B cell (primary cell): ENCODE data around the gene NFIB. TPM values are rescaled to one million over a fixed set of nuclear protein-coding genes. Genes with fewer than 3 reads are reported as not detected.

Experiments
- ATAC-seq: fragments of 200-7000 bp; cut with Tn5 transposase; one replicate; pipeline ENCODE4 v1.10.0; 2021; ENCODE audit warnings: low read depth, mild to moderate bottlenecking, moderate number of reproducible peaks, moderate library complexity
- CTCF ChIA-PET: fragments of 350-600 bp; sonication (Branson Sonifier 250); formaldehyde crosslinking; loops from one replicate; lab custom pipeline; 2021; ENCODE audit warnings: antibody characterized with exemption, inconsistent platforms; lab: Charles Lee
- POLR2A ChIA-PET: fragments of 350-600 bp; sonication (Branson Sonifier 250); formaldehyde crosslinking; loops from one replicate; lab custom pipeline; 2021; ENCODE audit warnings: antibody characterized with exemption; lab: Charles Lee
- DNase-seq: peaks from one replicate; pipeline ENCODE4 v3.0.0; 2013
- H2AFZ ChIP-seq: 2 replicates; pipeline ENCODE4 v1.6.1; 2012; ENCODE audit warnings: mild to moderate bottlenecking, low read depth, low read length; ENCODE audit not compliant: insufficient read depth, poor library complexity, severe bottlenecking
- H3K27ac ChIP-seq, 2 donors: 1 replicate in 1 of 2; 2 replicates in 1 of 2; pipeline ENCODE4 v1.5.1; 2012 to 2013; ENCODE audit warnings: low read length in 2 of 2, mild to moderate bottlenecking in 2 of 2, moderate library complexity in 1 of 2
- H3K27me3 ChIP-seq, 4 experiments: fragments of 200-600 bp in 1 of 4; sonication (generic) in 1 of 4; replicated peaks in 1 of 4; 1 replicate in 2 of 4; 2 replicates in 2 of 4; pipeline versions ENCODE4 v1.6.1 to v1.7.0; 2013 to 2016; ENCODE audit warnings: low read length in 3 of 4, mild to moderate bottlenecking in 2 of 4, mixed read lengths in 1 of 4, moderate library complexity in 1 of 4; ENCODE audit not compliant: insufficient read depth in 4 of 4, control insufficient read depth in 3 of 4; ENCODE audit errors: control extremely low read depth in 1 of 4
- H3K36me3 ChIP-seq, 2 experiments: replicated peaks in 1 of 2; 1 replicate in 1 of 2; 2 replicates in 1 of 2; pipeline versions ENCODE4 v1.6.1 to v1.7.1; 2013; ENCODE audit warnings: low read length in 1 of 2; ENCODE audit not compliant: insufficient read depth in 2 of 2, control insufficient read depth in 1 of 2; ENCODE audit errors: control extremely low read depth in 1 of 2, extremely low read depth in 1 of 2
- H3K4me1 ChIP-seq, 2 donors: fragments of 200-600 bp in 1 of 2; sonication (generic) in 1 of 2; 1 replicate in 1 of 2; 2 replicates in 1 of 2; pipeline versions ENCODE4 v1.5.1 to v1.6.1; 2013 to 2017; ENCODE audit warnings: low read length in 2 of 2; ENCODE audit not compliant: control insufficient read depth in 2 of 2, insufficient read depth in 2 of 2
- H3K4me2 ChIP-seq: replicated peaks from 2 replicates; pipeline ENCODE3; 2012; ENCODE audit warnings: mild to moderate bottlenecking, low read depth, low read length; ENCODE audit not compliant: poor library complexity, severe bottlenecking
- H3K4me3 ChIP-seq, 5 experiments: fragments of 200-600 bp in 1 of 5; sonication (generic) in 1 of 5; 1 replicate in 3 of 5; 2 replicates in 2 of 5; pipeline versions ENCODE4 v1.5.1 to v1.7.0; 2011 to 2016; ENCODE audit warnings: low read length in 4 of 5, mild to moderate bottlenecking in 4 of 5, low read depth in 2 of 5, control low read depth in 1 of 5, moderate library complexity in 1 of 5; ENCODE audit not compliant: insufficient read depth in 1 of 5; ENCODE audit errors: control extremely low read depth in 1 of 5, extremely low read depth in 1 of 5
- H3K79me2 ChIP-seq: fragments of 200-600 bp; sonication (generic); one replicate; pipeline ENCODE4 v1.6.0; 2016; ENCODE audit warnings: low read length; ENCODE audit not compliant: control insufficient read depth, insufficient read depth
- H3K9ac ChIP-seq: fragments of 200-600 bp; sonication (generic); 2 replicates; pipeline ENCODE4 v1.6.1; 2017; ENCODE audit warnings: mild to moderate bottlenecking, low read length, moderate library complexity
- H3K9me3 ChIP-seq, 3 donors: one replicate each; pipeline versions ENCODE4 v1.6.1 to v1.7.1; 2013; ENCODE audit warnings: low read length in 2 of 3; ENCODE audit not compliant: control insufficient read depth in 2 of 3, insufficient read depth in 1 of 3; ENCODE audit errors: control extremely low read depth in 1 of 3
- H4K20me1 ChIP-seq: 2 replicates; pipeline ENCODE4 v1.6.0; 2012; ENCODE audit warnings: mild to moderate bottlenecking, low read length; ENCODE audit not compliant: insufficient read depth, control insufficient read depth, poor library complexity, severe bottlenecking
- H3K27ac Mint-ChIP-seq: one replicate; pipeline ENCODE4 v1.8.0; 2021; ENCODE audit warnings: mixed read lengths
- H3K27me3 Mint-ChIP-seq: one replicate; pipeline ENCODE4 v1.8.0; 2021; ENCODE audit warnings: mixed read lengths
- H3K4me1 Mint-ChIP-seq: one replicate; pipeline ENCODE4 v1.8.0; 2021; ENCODE audit warnings: mixed read lengths
- H3K4me3 Mint-ChIP-seq: one replicate; pipeline ENCODE4 v1.8.0; 2021; ENCODE audit warnings: mixed read lengths
- H3K9me3 Mint-ChIP-seq: one replicate; pipeline ENCODE4 v1.8.0; 2022; ENCODE audit warnings: mixed read lengths; ENCODE audit not compliant: insufficient read depth
- CTCF ChIP-seq: fragments of 200-600 bp; IDR thresholded peaks from one replicate; pipeline ENCODE4 v1.8.0; 2022; ENCODE audit warnings: antibody characterized with exemption, mild to moderate bottlenecking
- EZH2 ChIP-seq: IDR thresholded peaks from 2 replicates; pipeline ENCODE4 v1.6.1; 2012; ENCODE audit warnings: borderline replicate concordance, low read depth, mild to moderate bottlenecking, moderate library complexity, low read length; ENCODE audit not compliant: insufficient read depth, poor library complexity, severe bottlenecking
- WGBS: methylation state at CpG from one replicate; pipeline ENCODE4 v1.1.5; 2013; ENCODE audit warnings: missing lambda C conversion rate; ENCODE audit not compliant: insufficient coverage; 5-methylcytosine and 5-hydroxymethylcytosine counted together
- intact Hi-C: fragments of 100-400 bp; cut with micrococcal nuclease; formaldehyde crosslinking; loops from one replicate; pipeline ENCODE4 v1.10.0; 2022
- polyA plus RNA-seq: library from polyadenylated mRNA; depleted of rRNA; stranded (reverse); fragments of >200 nt; gene quantifications from 2 replicates; pipeline ENCODE4 v1.2.3, GENCODE V29; 2012
- total RNA-seq, 2 donors: library from RNA; stranded (reverse); fragments of 120-200 nt in 1 of 2; gene quantifications; 1 replicate in 1 of 2; 2 replicates in 1 of 2; pipeline versions ENCODE4 v1.2.3 to v1.2.4, GENCODE V29; 2013 to 2022

The NFIB gene
- total and polyA plus RNA-seq, 2 donors (not counting 1 experiment from before 2014, with no cell fraction given): not detected

- Mint-ChIP-seq H3K4me1 (no peaks in the 10 kb centered on the region), H3K4me3 (no peak overlapping the region), H3K27ac (no peak overlapping the region), H3K27me3 (peaks cover 26% of the 10 kb centered on the region), H3K9me3 (no peaks in the 10 kb centered on the region)
- H3K4me1 ChIP-seq: no peaks in the 10 kb centered on the region
- DNase-seq: no peak
- H2AFZ ChIP-seq: no peak overlapping the region
- H3K9ac ChIP-seq: no peak overlapping the region
- no peak overlapping the region for H3K4me3 ChIP-seq
- no peaks in the 10 kb centered on the region for H4K20me1 ChIP-seq
- ChIA-PET CTCF (no interaction called here), POLR2A (no interaction called here)
- H3K27me3 ChIP-seq: peaks cover 0 to 39% (median 15%) of the 10 kb centered on the region in 4 experiments
- WGBS: 81% methylated on average over 3 of the region's 3 CpGs
- intact Hi-C loops: no loop called here
- H3K4me2 ChIP-seq: no peak overlapping the region
- H3K36me3 ChIP-seq: no peaks in the 10 kb centered on the region
- TF ChIP-seq EZH2: no peak
- no peak for TF ChIP-seq CTCF
- no peaks in the 10 kb centered on the region for H3K79me2 ChIP-seq
- no peak overlapping the region for H3K27ac ChIP-seq
- H3K9me3 ChIP-seq: peaks cover 0 to 12% (median 0%) of the 10 kb centered on the region in 3 donors
- ATAC-seq: no peak
Observed at GRCh38 chr9:14340994-14341393, 27.1 kb upstream of the NFIB start.

GRCh38 chr9:14340219-14340873 is 26.4 kb upstream of the NFIB start:
- ChIA-PET CTCF (no interaction called here), POLR2A (no interaction called here)
- Mint-ChIP-seq H3K4me1 (no peaks in the 10 kb centered on the region), H3K27me3 (peaks cover 27% of the 10 kb centered on the region), H3K4me3 (no peak overlapping the region), H3K9me3 (no peaks in the 10 kb centered on the region), H3K27ac (no peak overlapping the region)
- Histone ChIP-seq H3K9me3 (peaks cover 0 to 6% (median 0%) of the 10 kb centered on the region in 3 donors), H3K4me1 (no peaks in the 10 kb centered on the region), H4K20me1 (no peaks in the 10 kb centered on the region), H3K36me3 (no peaks in the 10 kb centered on the region), H2AFZ (no peak overlapping the region), H3K27me3 (peaks cover 0 to 32% (median 12%) of the 10 kb centered on the region in 4 experiments), H3K4me2 (no peak overlapping the region), H3K9ac (no peak overlapping the region), H3K4me3 (no peak overlapping the region), H3K79me2 (no peaks in the 10 kb centered on the region), H3K27ac (no peak overlapping the region)
- intact Hi-C loops: no loop called here
- WGBS: no CpG with 5 or more reads among the region's 8 CpGs
- TF ChIP-seq EZH2: no peak
- TF ChIP-seq CTCF: no peak
- ATAC-seq: no peak
- no peak for DNase-seq
